ENCODE measurements around the gene CDC73.

GRCh38 chr1:193118194-193118593 lies 3.6 kb upstream of the CDC73 start:
- TF ChIP-seq POLR2AphosphoS5 (IDR thresholded peaks at IDR 0.05) = no peak
- TF ChIP-seq POLR2A (IDR thresholded peaks at IDR 0.05) = no peak
- TF ChIP-seq CTCF (IDR thresholded peaks at IDR 0.05) = no peak
- TF ChIP-seq EP300 (IDR thresholded peaks at IDR 0.05) = no peak
